WI38 (cell line): ENCODE measurements around the gene C19orf38.
"Not testable (repeated sequence)": the region's sequence is repeated elsewhere in the genome, so short reads cannot be mapped to it uniquely, and the experiment has no call there.

Experiments
- H3K4me3 ChIP-seq: 2 replicates; pipeline ENCODE4 v1.5.1; 2011; ENCODE audit warnings: low read depth, mild to moderate bottlenecking, control low read depth, low read length
- TF ChIP-seq, protein P1 (sequence below): IDR thresholded peaks from 2 replicates; pipeline ENCODE4 v1.5.1; 2012; ENCODE audit warnings: low read depth, mild to moderate bottlenecking, control low read depth, low read length

C19orf38 gene

DNA sequence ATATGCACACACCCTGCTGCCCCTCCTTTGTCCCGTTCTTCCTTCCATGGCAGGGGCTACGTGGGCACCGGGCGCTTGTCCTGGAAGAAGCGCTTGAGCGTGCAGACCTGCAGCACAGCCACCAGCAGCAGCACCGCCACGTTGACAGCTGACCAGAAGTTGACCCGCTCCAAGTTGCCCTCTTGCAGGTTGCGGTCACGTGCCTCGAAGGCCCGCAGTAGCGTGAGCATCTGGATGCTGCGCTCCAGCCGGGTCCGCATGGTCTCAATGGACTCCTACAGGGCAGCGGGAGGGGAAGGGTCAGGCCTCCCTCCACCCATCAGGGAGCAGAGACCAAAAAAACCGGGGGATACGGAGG is 15.3 kb upstream of the C19orf38 start:
- TF ChIP-seq, protein P1, sequence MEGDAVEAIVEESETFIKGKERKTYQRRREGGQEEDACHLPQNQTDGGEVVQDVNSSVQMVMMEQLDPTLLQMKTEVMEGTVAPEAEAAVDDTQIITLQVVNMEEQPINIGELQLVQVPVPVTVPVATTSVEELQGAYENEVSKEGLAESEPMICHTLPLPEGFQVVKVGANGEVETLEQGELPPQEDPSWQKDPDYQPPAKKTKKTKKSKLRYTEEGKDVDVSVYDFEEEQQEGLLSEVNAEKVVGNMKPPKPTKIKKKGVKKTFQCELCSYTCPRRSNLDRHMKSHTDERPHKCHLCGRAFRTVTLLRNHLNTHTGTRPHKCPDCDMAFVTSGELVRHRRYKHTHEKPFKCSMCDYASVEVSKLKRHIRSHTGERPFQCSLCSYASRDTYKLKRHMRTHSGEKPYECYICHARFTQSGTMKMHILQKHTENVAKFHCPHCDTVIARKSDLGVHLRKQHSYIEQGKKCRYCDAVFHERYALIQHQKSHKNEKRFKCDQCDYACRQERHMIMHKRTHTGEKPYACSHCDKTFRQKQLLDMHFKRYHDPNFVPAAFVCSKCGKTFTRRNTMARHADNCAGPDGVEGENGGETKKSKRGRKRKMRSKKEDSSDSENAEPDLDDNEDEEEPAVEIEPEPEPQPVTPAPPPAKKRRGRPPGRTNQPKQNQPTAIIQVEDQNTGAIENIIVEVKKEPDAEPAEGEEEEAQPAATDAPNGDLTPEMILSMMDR = no peak
- no peak overlapping the region for H3K4me3 ChIP-seq

DNA sequence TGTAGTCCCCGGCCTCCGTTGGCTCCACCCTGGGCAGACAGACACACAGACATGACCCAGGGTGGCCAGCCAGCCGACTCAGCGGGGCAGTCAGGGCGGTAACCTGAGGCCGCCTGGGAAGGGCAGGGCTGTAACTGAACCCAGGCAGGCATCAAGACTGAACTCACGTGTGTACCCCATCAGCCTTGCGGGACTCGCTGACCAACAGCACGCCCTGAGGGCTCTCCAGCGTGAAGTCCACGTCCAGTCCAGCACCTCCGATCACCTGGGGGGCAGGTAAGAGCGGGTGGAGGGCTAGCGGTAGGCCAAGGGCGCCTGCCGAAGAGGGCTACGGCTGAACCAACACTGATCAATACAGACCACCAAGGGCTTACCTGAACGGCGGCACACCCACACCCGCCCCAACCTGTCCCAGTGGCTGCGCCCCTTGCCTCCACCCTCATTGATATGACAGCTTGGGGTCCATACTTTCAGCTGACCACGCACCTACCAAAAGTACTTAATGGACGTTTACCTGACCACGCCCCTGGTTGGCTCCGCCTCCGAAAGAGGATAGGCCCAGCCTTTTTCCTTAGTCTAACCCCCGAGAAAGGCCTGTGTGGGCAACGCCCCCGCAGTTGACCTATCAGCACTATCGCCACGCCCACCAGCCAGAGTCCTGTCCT is 13.0 kb upstream of the C19orf38 start:
- TF ChIP-seq, protein P1 = no peak
- peak overlapping the region; percentile 31 for H3K4me3 ChIP-seq

DNA sequence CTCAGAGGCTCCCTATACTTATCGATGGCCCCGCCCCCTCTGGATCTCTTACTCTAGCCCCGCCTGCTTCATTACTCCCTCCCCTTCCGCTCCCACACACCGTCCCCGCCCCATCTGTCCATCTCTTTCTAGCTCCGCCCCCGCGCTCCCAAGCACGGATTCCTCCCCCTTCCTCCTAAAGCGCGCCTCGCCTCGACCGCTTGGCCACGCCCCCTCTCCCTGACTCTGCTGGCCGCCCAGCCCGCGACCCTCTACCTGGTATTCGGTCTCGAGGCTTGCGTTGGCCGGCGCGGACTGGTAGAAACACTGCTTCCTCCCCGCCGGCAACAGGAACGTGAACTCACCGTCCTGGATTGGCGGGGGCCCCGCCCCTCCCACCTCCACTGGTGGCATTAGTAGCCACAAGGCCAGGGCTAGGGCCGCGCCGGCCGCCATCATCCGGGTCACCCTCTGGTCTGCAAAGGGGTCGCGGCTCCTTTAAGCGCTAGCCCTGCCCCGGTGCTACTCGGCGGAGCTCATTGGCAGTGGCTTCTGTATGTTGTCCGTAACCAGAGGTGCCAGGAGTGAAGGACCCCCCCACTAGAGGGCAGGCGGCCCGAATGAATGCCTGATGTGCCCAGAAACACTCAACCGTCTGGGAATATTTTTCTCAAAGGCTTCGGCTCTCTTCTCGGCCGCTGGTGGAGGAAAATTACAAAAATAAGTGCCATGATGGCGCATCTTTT is 12.3 kb upstream of the C19orf38 start, which contains the start of gene TMED1:
Gene TMED1 (minus strand): TSS at position 459 of the 725 bp plus-strand sequence. CDS start 21 bp downstream, at position 438.
- TF ChIP-seq, protein P1 = no peak
- H3K4me3 ChIP-seq = peak within 1 kb of the TSS; percentile 68

DNA sequence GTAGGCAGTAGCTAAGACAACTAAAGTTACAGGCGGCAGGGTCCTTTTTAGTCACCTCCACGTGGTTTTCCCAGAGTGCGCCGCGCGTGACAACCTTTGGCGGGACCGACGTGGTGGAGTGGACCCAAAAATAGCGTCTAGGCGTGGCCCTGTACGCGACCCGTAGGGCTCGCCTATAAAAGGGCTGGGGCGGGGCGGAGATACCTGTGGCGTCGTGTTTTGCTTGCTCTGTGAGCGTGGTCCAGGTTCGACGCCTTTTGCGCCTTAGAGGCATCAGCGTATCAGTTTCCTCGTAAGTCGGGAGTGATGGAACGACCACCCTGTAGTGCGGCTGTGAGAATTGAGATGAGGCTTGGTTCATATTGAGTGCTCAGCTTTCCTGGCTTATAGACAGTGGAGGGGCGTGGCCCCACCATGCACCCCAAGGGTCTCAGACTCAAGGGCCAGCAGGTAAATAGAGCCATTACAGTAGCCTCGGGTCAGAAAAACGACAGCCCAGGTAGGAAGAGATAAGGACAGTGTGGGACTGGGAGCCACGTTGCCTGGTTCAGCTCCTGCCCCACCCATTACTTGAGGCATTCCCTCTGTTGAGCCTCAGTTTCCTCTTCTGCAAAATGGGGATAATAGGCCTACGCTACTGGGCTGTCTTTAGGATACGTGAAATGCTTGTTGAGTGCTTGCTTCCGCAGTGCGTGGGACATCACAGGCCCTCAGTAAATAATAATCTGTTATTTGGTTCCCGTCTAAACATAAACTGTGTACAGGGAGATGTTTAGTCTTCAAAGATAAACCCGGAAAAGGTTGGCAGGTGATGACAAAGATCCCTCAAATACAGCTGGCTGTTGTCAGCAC is 11.5 kb upstream of the C19orf38 start:
- TF ChIP-seq, protein P1 = no peak
- H3K4me3 ChIP-seq = peak overlapping the region; percentile 68

DNA sequence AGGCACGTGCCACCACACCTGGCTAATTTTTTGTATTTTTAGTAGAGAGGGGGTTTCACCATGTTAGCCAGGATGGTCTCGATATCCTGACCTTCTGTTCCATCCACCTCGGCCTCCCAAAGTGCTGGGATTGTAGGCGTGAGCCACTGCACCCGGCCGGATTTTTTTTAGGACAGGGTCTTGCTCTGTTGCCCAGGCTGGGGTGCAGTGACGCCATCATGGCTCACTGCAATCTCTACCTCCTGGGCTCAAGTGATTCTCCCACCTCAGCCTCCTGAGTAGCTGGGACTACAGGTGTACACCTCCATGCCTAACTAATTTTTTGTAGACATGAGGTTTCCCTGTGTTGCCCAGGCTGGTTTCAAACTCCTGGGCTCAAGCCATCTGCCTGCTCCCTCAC is 10.6 kb upstream of the C19orf38 start:
- not testable (repeated sequence) for H3K4me3 ChIP-seq

DNA sequence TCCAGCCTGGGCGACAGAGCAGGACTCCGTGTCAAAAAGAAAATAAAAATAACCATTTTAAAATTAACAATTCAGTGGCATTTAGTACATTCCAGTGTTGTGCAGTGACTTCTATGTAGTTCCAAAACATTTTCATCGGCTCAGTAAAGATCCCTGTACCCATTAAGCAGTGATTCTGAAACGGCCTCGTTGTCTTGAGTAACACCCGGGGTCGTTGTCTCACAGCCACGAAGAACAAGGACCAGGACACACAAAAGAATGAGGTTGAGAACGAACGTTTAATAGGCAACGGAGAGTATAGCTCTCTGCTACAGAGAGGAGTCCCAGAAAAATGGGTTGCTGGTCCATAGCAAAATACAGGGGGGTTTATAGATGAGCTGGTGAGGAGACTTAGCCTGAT is 9.8 kb upstream of the C19orf38 start:
- TF ChIP-seq, protein P1 = no peak
- H3K4me3 ChIP-seq = no peak overlapping the region

DNA sequence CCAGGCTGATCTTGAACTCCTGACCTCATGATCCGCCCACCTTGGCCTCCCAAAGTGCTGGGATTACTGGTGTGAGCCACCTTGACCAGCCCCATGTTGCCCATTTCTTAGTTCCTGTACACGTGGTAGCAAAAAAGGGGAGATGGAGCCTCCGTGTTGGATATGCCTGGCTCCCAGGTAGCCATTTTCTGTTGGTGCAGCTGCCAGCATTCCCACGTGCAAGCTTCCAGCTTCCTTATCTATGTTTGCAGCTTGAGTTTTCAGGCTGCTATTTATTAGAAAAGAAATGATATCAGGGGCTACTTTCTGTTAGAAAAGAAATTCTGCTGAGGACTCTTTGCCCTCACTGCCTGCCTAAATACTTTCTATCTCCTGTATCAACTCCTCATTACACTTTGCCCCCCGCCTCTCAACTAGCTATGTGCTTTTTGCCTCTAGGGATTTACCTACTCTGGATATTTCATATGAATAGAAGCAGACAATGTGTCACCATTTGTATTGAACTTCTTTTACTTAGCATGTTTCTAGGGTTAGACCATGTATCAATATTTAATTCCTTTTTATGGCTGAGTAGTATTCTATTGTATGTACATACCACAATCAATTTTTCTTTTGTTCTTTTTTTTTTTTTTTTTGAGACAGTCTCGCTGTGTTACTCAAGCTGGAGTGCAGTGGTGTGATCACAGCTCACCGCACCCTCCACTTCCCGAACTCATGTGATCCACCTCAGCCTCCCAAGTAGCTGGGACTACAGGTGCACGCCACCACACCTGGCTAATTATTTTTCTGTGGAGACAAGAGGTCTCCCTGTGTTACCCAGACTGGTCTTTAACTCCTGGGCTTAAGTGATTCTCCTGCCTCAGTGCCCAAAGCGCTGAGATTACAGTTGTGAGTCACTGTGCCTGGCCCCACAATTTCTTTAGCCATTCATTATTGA is 8.8 kb upstream of the C19orf38 start:
- TF ChIP-seq, protein P1 = no peak
- H3K4me3 ChIP-seq = no peak overlapping the region
